Activated CD8-positive, alpha-beta memory T cell treated with anti-CD3 and anti-CD28 coated beads for 24 hours (primary cell): Measurements from ENCODE around the gene TMEM121B.

Source experiments
- DNase-seq: peaks from one replicate; pipeline ENCODE4 v3.0.0-alpha.2; 2020

TMEM121B gene

DNA sequence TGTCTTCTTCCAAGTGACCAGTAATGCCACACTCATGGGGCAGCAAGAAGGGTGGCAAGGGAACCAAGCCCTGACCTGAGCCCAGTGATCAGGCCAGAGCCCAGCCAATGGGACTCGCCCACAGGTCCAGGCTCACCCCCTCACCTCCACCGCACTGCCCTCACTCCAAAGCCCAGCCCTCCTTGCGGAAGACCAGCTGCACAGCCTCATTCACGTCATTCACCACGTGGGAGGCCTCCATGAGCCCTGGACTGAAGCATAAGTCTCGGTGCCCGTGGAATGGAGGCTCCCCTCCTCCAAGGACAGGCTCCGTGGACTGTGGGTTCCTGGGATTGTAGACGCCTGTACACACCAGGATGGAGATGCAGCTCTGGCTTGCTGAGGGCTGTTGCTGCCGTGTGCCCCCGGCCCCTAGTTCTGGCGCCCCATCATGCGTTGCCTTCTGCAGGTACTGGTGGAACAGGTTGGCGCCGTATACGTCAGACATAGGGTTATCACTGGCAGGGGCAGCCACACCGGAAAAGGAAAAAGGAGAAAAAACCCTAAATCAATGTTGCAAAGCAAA is 16.8 kb upstream of the TMEM121B start:
- DNase-seq: no peak

DNA sequence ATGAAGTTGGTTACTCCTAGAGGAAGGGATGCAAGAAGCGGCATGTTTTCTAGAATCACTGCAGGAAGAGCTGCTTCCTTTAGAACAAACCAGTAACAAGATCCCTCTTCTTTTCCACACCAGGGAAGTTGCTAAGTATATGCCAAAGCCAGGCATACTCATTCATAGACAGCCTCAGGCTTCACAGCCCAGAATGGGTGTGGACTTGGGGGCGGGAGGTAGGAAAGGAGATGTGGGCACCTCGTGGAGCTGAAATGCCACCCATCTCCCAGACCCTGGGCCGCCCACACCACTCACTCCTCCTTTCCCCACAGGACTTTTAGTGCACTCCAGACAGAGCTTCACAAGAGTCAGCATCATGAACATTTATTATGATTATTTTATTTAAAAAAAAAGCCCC is 16.0 kb upstream of the TMEM121B start:
- DNase-seq: no peak

DNA sequence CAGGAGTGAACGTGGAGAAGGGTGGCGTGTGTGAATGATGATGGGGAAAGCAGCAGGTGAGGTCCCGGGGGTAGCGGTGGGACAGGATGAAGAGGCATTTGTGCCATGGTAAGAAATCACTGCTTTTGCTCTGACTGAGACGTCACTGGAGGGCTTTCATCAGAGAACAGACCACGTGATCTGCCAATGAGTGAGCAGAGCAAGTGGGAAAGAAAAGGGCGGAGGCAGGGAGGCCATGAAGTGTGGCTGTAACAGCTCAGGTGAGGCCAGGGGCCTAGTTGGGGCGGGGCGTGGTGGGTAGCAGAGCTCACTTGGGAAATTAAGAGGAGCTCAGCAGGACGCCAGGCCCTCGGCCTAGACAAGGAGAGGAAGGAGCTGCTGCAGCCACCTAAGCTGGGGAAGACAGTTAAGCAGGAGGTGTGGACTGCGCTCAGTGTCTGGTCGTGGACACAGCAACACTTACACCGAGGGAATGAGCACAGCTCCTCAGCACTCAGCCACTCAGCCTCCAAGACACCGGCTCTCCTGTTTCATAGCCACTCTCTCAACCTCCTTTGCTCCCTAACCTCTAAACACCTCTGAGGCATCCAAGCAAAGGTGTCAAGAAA is 14.1 kb upstream of the TMEM121B start:
- no peak for DNase-seq

DNA sequence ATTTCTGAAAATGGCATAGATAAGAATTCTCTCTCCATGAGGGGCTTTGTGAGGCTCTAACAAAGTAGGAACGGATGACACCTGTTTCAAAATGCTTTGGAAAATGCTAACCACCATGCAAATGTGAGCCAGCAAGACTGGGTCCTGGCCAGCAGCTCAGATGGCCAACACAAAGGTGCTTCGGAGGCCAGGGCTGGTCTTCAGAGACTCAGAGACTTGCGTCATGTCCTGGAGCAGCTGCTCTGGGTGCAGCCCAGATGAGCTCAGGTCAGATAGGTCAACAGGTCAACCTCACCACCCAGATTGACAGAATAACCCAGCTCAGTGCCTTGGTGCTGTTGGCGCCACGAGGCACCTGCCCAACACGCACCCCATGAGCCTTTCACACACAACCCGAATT is 12.0 kb upstream of the TMEM121B start:
- DNase-seq: no peak

DNA sequence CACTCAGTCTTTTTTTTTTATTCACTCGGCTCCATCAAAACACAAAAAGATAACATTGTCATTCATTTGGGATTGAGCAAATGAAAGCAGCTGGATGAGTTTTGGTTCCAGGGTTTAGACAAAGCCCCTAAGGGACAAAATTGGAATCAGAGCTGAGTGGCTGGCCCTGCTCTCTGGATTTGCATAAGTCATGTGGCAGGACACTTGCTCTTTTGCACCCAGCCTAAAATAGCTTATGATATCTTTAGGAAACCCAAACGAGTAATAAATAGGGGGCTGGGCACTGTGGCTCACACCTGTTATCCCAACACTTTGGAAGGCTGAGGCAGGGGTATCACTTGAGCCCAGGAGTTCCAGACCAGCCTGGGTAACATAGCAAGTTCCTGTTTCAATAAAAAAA is 11.0 kb upstream of the TMEM121B start:
- DNase-seq: no peak

DNA sequence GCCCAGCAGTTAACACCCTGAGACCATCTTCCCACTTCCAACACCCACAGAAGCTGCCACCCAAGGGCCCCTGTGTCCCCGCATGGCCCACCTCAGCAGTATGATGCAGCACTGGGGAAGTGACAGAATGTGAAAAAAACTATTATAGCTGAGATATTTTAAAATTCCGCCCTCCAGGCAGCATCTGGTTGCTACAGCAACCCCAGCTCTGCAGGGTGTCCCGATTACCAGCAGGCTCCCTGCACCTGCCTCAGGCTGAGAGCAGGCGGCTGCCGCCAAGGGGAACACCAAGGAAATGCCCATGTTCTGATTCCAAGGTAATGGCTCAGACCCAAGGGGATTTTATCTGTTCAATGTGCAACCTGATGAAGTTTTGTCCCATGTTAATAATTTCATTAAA is 10.5 kb upstream of the TMEM121B start:
- DNase-seq: no peak

GRCh38 chr22:17130199-17130598 is 9.0 kb upstream of the TMEM121B start:
- no peak for DNase-seq

DNA sequence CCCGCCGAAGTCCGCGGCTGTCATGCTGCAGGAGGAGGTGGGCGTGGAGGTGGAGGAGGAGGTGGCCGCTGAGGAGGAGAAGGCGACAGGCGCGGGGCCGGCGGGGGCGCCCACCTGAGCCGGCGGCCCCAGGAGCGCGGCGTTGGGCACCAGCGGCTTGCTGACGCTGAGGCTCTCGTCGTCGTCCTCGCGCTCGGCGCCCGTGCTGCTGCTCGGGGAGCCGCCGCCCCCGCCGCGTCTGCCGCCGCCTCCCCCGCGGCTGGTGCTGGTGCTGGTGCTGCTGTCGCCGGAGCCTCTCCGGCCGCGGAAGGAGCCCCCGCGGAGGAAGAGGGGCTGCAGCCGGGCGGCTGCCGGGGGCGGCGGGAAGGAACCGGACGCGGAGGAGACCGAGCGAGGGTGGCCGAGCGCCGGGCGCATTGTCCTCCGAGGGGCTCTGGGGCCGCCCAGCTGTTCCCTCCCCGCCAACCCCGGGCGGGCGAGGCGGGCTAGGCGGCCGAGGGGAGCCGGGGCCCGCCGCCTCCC is 388 bp downstream of the TMEM121B start:
- DNase-seq: no peak

GRCh38 chr22:17120281-17120680 is 879 bp downstream of the TMEM121B start:
- peak; percentile 82 for DNase-seq

GRCh38 chr22:17119481-17120202 is 1.5 kb downstream of the TMEM121B start:
- no peak for DNase-seq

- DNase-seq: no peak
These were observed 2.8 kb downstream of the TMEM121B start for GRCh38 chr22:17118342-17118741.

GRCh38 chr22:17117890-17118289 is 3.3 kb downstream of the TMEM121B start:
- no peak for DNase-seq

DNA sequence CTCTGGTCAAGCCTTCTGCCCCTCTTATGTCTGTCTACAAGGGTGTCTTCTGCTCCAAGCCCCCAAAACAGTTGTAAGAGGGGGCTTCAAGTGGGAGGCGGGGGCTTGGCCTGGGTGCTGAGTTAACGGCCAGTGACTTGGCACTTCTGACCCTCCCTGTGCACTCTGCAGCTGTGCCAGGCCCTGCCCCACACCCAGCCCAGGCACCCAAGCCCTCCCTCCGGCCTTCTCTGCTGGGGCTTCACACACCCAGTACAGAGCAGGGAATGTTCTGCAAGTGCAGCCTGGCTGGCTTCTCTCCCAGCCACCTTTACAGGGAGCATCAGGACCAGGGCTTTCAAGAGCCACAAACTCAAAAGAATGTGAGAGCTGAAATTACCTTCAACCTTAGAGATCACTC is 3.8 kb downstream of the TMEM121B start:
- no peak for DNase-seq

DNA sequence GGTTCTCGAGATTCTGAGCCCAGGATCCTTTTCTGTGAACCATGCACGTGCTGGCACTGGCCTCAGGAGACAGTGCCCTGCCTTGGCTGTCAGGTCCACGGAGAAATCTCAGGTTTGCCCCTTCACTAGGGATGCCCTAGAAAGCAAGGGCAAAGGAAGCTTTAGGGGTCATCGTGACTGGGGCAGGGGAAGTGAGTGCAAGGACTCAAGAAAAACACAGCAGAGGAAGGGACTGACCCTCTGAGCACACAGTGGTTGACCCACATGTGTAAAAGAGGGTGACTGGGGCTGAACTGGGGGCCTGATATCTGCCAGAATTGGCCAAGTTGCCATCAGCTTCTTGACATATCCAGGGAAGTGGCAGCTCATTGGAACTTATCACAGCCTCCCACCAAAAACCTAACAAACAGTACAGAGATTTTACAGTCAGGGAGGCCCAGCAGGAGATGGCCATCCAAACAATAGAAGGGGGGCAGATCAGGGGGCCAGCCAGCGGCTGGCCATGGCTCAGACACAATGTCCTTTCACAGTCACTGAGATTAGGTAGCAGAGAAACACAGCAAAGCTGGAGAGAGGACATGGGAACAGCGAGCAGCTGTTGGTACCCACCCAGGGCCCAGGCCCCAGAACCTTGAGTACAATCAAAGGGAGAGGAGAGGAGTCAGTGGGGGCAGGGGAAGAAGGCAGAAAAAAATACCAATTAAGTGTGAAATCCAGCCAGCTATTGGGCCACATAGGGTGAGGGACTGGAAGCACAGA is 4.4 kb downstream of the TMEM121B start:
- DNase-seq: no peak

DNA sequence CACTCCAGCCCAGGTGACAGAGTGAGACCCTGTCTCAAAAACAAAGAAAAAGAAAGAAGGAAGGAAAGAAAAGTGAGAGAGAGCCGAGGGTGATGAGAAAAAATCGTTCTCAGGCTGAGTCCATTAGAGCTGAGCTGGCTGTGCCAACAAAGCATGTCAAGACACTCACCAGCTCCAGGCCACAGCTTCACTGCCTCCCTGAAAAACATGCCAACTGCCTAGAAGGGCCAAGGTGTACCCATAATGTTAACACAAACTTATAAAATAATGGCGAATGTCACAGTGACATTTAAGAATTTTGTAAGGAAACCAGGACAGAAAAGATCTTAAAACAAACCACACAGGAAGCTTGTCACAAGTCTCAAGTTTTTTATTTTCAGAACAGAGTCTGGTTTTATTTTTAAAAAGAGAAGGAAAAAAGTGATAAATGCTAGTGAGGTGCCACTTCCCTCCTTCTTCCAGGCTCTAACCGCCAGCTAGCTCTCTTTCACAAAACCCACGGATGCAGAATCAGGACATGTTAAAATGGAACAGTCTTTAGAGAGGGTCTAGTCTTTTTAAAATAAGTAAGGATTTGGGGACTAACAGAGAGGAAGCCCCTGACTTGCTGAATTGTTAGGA is 5.1 kb downstream of the TMEM121B start:
- DNase-seq: no peak

- DNase-seq: no peak
These were observed 5.9 kb downstream of the TMEM121B start for GRCh38 chr22:17115236-17115635.

GRCh38 chr22:17114898-17115235 is 6.3 kb downstream of the TMEM121B start:
- DNase-seq: no peak

DNA sequence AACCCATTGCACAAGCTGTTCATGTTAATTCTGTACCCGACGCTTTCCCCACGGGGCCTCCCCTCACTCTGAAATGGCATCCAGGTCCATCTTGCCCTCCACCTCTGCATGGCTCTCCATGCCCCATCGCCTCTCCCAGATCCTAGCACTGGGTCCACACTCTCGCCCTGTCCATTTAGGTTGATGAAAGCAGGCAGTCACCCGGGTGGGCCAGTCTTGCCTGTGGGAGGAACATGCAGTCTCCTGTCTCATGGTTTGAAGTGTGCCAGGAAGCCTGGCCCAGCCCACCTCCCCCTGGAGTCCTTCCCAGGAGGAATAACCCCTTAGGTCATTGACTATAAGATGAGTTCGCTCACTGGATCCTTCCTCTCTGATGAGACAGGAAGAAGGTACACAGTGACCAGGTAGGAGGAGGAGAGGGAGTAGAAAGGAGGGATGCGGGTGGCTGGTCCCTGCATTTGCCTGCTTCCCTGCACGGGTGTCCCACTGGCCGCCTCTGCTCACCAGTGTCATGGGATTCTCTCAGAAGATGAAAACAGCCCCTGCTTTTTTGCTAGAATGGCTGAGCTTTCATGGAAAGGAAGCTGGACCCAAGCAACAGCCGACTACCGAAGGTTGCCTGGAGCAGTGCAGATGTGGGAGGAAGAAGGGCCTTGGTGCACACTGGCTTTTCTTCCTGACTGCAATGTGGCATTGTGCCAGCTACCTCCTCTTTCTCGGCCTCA is 6.8 kb downstream of the TMEM121B start:
- no peak for DNase-seq

- DNase-seq: no peak
These were observed 7.6 kb downstream of the TMEM121B start for GRCh38 chr22:17113600-17113999.

DNA sequence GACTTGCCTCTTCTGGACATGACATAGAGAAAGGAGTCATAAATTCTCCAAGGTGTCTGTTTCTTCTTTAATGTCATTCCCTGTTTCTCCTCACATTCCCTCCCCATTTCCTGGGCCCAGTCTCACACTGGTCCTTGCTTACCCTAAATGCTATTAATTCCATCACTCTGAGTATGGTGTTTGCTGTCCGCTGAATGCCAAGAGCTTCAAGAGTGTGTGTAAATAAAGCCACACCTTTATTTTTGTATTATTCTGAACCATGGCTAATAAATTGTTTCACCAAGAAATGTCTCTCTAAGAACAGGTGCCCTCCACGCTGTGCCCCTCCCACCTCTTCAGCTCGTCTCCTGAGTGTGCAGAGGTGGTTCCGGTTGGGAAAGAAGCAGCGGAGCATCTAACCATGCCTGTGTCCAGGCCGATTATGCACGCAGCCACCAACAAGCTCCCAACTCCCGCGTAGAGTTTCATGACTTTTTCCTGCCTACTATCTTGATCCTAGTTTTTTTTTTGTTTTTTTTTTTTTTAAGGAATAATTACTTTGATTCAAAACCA is 8.6 kb downstream of the TMEM121B start:
- no peak for DNase-seq

GRCh38 chr22:17110791-17111550 is 10.2 kb downstream of the TMEM121B start:
- DNase-seq: no peak
